ENCODE results near the gene RIMBP2.
"Not testable (repeated sequence)": the region's sequence is repeated elsewhere in the genome, so short reads cannot be mapped to it uniquely, and the experiment has no call there.

RIMBP2 gene

DNA sequence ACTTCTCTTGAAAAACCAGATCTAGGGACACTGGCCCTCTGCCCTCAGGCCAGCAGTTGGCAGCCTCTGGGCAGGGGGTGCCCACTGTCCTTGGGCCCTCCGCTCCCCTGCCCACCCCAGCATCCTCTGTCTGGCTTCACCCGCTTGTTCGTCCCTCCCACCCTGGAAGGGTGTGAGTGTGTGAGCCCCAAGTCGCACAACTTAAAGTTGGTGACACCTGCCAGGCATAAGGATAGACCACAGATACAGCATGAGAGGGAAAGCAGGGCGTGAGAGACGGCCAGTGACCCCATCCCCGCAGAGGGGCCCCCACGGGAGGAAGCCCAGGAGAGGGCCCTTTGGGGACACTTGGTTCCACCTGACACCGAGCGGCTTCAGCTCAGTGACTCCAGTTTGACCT, 23.5 kb upstream of the RIMBP2 start:
- Histone ChIP-seq H3K9me3 (ENCODE audit: control insufficient read depth, insufficient read depth, low read depth, low read length) (no peaks in the 10 kb centered on the region; the same call in 1 of the 2 replicates), H3K27ac (ENCODE audit: extremely low read depth, low read depth, low read length) (no peak overlapping the region), H3K4me3 (ENCODE audit: low read depth, low read length) (no peak overlapping the region), H3K4me1 (ENCODE audit: control insufficient read depth, insufficient read depth, low read length) (no peaks in the 10 kb centered on the region), H3K36me3 (ENCODE audit: control insufficient read depth in 2 of 2, insufficient read depth in 1 of 2, low read length in 2 of 2) (no peaks in the 10 kb centered on the region)
- TF ChIP-seq ZNF629 (tag by site-specific recombination; IDR thresholded peaks at IDR 0.05): no peak
- TF ChIP-seq ZNF184 (tag by site-specific recombination; IDR thresholded peaks at IDR 0.05): no peak
- no peak for TF ChIP-seq ZSCAN16 (tag by site-specific recombination; IDR thresholded peaks at IDR 0.05)
- TF ChIP-seq, protein P1, sequence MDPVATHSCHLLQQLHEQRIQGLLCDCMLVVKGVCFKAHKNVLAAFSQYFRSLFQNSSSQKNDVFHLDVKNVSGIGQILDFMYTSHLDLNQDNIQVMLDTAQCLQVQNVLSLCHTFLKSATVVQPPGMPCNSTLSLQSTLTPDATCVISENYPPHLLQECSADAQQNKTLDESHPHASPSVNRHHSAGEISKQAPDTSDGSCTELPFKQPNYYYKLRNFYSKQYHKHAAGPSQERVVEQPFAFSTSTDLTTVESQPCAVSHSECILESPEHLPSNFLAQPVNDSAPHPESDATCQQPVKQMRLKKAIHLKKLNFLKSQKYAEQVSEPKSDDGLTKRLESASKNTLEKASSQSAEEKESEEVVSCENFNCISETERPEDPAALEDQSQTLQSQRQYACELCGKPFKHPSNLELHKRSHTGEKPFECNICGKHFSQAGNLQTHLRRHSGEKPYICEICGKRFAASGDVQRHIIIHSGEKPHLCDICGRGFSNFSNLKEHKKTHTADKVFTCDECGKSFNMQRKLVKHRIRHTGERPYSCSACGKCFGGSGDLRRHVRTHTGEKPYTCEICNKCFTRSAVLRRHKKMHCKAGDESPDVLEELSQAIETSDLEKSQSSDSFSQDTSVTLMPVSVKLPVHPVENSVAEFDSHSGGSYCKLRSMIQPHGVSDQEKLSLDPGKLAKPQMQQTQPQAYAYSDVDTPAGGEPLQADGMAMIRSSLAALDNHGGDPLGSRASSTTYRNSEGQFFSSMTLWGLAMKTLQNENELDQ (tag by site-specific recombination; IDR thresholded peaks at IDR 0.05; ENCODE audit: low read depth): no peak
- TF ChIP-seq ZNF747 (tag by site-specific recombination; IDR thresholded peaks at IDR 0.05): no peak
- TF ChIP-seq IKZF3 (tag by site-specific recombination; IDR thresholded peaks at IDR 0.05): no peak
- TF ChIP-seq ZNF560 (tag by site-specific recombination; IDR thresholded peaks at IDR 0.05; ENCODE audit: borderline replicate concordance): no peak
- no peak for TF ChIP-seq KLF7 (tag by site-specific recombination; IDR thresholded peaks at IDR 0.05; ENCODE audit: borderline replicate concordance)
- no peak for TF ChIP-seq ZNF449 (tag by site-specific recombination; IDR thresholded peaks at IDR 0.05)
- TF ChIP-seq, protein P2, sequence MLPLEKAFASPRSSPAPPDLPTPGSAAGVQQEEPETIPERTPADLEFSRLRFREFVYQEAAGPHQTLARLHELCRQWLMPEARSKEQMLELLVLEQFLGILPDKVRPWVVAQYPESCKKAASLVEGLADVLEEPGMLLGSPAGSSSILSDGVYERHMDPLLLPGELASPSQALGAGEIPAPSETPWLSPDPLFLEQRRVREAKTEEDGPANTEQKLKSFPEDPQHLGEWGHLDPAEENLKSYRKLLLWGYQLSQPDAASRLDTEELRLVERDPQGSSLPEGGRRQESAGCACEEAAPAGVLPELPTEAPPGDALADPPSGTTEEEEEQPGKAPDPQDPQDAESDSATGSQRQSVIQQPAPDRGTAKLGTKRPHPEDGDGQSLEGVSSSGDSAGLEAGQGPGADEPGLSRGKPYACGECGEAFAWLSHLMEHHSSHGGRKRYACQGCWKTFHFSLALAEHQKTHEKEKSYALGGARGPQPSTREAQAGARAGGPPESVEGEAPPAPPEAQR (tag by site-specific recombination; IDR thresholded peaks at IDR 0.05): no peak
- TF ChIP-seq ZNF391 (tag by site-specific recombination; IDR thresholded peaks at IDR 0.05; ENCODE audit: borderline replicate concordance, low read depth): no peak
- TF ChIP-seq ZBTB6 (tag by site-specific recombination; IDR thresholded peaks at IDR 0.05): no peak
- TF ChIP-seq, protein P3, sequence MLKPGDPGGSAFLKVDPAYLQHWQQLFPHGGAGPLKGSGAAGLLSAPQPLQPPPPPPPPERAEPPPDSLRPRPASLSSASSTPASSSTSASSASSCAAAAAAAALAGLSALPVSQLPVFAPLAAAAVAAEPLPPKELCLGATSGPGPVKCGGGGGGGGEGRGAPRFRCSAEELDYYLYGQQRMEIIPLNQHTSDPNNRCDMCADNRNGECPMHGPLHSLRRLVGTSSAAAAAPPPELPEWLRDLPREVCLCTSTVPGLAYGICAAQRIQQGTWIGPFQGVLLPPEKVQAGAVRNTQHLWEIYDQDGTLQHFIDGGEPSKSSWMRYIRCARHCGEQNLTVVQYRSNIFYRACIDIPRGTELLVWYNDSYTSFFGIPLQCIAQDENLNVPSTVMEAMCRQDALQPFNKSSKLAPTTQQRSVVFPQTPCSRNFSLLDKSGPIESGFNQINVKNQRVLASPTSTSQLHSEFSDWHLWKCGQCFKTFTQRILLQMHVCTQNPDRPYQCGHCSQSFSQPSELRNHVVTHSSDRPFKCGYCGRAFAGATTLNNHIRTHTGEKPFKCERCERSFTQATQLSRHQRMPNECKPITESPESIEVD (tag by site-specific recombination; IDR thresholded peaks at IDR 0.05): no peak
- no peak for TF ChIP-seq OSR2 (tag by site-specific recombination; IDR thresholded peaks at IDR 0.05)
- no peak for TF ChIP-seq OVOL3 (tag by site-specific recombination; IDR thresholded peaks at IDR 0.05)
- ChIA-PET CTCF (interaction anchor here (0.9 kb wide), 1 partner anchor 9 kb away, joined by 3 read pairs; no protein-coding TSS in a partner anchor), POLR2A (no interaction called here)

DNA sequence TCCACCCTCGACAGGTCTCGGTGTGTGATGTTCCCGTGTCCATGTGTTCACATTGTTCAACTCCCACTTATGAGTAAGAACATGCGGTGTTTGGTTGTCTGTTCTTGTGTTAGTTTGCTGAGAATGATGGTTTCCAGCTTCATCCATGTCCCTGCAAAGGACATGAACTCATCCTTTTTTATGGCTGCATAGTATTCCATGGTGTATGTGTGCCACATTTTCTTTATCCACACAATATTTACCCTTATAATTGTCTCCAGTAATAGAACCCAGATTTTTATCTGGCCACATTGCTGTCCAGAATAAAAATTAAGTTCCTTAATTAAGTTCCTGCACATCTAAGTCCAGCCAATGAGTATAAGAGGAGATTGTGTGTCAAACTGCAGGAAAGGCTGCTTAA, 22.3 kb upstream of the RIMBP2 start:
- H3K9me3 ChIP-seq (ENCODE audit: control insufficient read depth, insufficient read depth, low read depth, low read length); POLR2A ChIA-PET; H3K4me3 ChIP-seq (ENCODE audit: low read depth, low read length); H3K4me1 ChIP-seq (ENCODE audit: control insufficient read depth, insufficient read depth, low read length); H3K36me3 ChIP-seq (ENCODE audit: control insufficient read depth in 2 of 2, insufficient read depth in 1 of 2, low read length in 2 of 2); H3K27ac ChIP-seq (ENCODE audit: extremely low read depth, low read depth, low read length): not testable (repeated sequence)
- peak; percentile 76 for TF ChIP-seq ZNF146 (tag by site-specific recombination; IDR thresholded peaks at IDR 0.05)
- CTCF ChIA-PET: interaction anchor here (0.6 to 0.9 kb wide), 2 partner anchors 10 to 440 kb away, joined by 3 read pairs; no protein-coding TSS in a partner anchor

Data from HEK293 (cell line).